Rectal smooth muscle tissue (tissue), 1 donor: ENCODE data around the gene MAP3K10.
"Not testable (repeated sequence)": the region's sequence is repeated elsewhere in the genome, so short reads cannot be mapped to it uniquely, and the experiment has no call there.

Experiments used
- H3K27ac ChIP-seq: one replicate; pipeline ENCODE4 v1.7.0; 2013; ENCODE audit warnings: low read depth, low read length, inconsistent platforms
- H3K27me3 ChIP-seq: one replicate; pipeline ENCODE4 v1.7.0; 2013; ENCODE audit warnings: low read length; ENCODE audit not compliant: control insufficient read depth, insufficient read depth
- H3K36me3 ChIP-seq: one replicate; pipeline ENCODE4 v1.7.0; 2013; ENCODE audit warnings: low read length; ENCODE audit not compliant: control insufficient read depth, insufficient read depth
- H3K4me1 ChIP-seq: one replicate; pipeline ENCODE4 v1.7.0; 2013; ENCODE audit warnings: low read length; ENCODE audit not compliant: control insufficient read depth, insufficient read depth
- H3K4me3 ChIP-seq: one replicate; pipeline ENCODE4 v1.7.0; 2013; ENCODE audit warnings: low read length
- H3K9ac ChIP-seq: one replicate; pipeline ENCODE4 v1.7.0; 2013; ENCODE audit warnings: low read length

The MAP3K10 gene

GRCh38 chr19:40213882-40214570 lies 22.8 kb downstream of the MAP3K10 start:
- H3K9ac ChIP-seq = no peak overlapping the region
- H3K4me1 ChIP-seq = no peaks in the 10 kb centered on the region
- peaks cover 18% of the 10 kb centered on the region for H3K27me3 ChIP-seq

GRCh38 chr19:40214936-40215335 lies 23.7 kb downstream of the MAP3K10 start:
- H3K9ac ChIP-seq = no peak overlapping the region
- peaks cover 2% of the 10 kb centered on the region for H3K36me3 ChIP-seq
- no peak overlapping the region for H3K27ac ChIP-seq
- no peak overlapping the region for H3K4me3 ChIP-seq
- H3K27me3 ChIP-seq = peaks cover 24% of the 10 kb centered on the region
- no peaks in the 10 kb centered on the region for H3K4me1 ChIP-seq

More at GRCh38 chr19:40213882-40214570, 22.8 kb downstream of the MAP3K10 start:
- peaks cover 2% of the 10 kb centered on the region for H3K36me3 ChIP-seq
- H3K27ac ChIP-seq = no peak overlapping the region
- H3K4me3 ChIP-seq = no peak overlapping the region

GRCh38 chr19:40216013-40216776 lies 25.0 kb downstream of the MAP3K10 start:
- peaks cover 24% of the 10 kb centered on the region for H3K27me3 ChIP-seq
- H3K4me3 ChIP-seq = no peak overlapping the region
- no peak overlapping the region for H3K27ac ChIP-seq
- no peak overlapping the region for H3K9ac ChIP-seq
- H3K36me3 ChIP-seq = peaks cover 2% of the 10 kb centered on the region
- no peaks in the 10 kb centered on the region for H3K4me1 ChIP-seq

GRCh38 chr19:40216777-40217026 lies 25.5 kb downstream of the MAP3K10 start:
- H3K9ac ChIP-seq = no peak overlapping the region

GRCh38 chr19:40217027-40217810 lies 26.0 kb downstream of the MAP3K10 start:
- H3K27ac ChIP-seq = no peak overlapping the region
- no peaks in the 10 kb centered on the region for H3K4me1 ChIP-seq
- H3K36me3 ChIP-seq = peaks cover 2% of the 10 kb centered on the region
- no peak overlapping the region for H3K9ac ChIP-seq
- no peak overlapping the region for H3K4me3 ChIP-seq
- peaks cover 24% of the 10 kb centered on the region for H3K27me3 ChIP-seq

More at GRCh38 chr19:40216777-40217026, 25.5 kb downstream of the MAP3K10 start:
- Histone ChIP-seq H3K36me3 (peaks cover 2% of the 10 kb centered on the region), H3K4me3 (no peak overlapping the region), H3K4me1 (no peaks in the 10 kb centered on the region), H3K27ac (no peak overlapping the region), H3K27me3 (peaks cover 24% of the 10 kb centered on the region)

- peaks cover 24% of the 10 kb centered on the region for H3K27me3 ChIP-seq
- H3K4me3 ChIP-seq = no peak within 1 kb of the TSS
- H3K9ac ChIP-seq = no peak within 1 kb of the TSS
- no peaks in the 10 kb centered on the region for H3K36me3 ChIP-seq
- H3K27ac ChIP-seq = no peak within 1 kb of the TSS
- H3K4me1 ChIP-seq = no peaks in the 10 kb centered on the region
Observed at GRCh38 chr19:40217934-40218890, 27.0 kb downstream of the MAP3K10 start, which contains the start of gene TTC9B. TTC9B (minus strand) TSS chr19:40218384; CDS start chr19:40218381, 3 bp downstream.

GRCh38 chr19:40219029-40219428 lies 27.8 kb downstream of the MAP3K10 start:
- H3K4me1 ChIP-seq, H3K4me3 ChIP-seq, H3K36me3 ChIP-seq, H3K9ac ChIP-seq, H3K27ac ChIP-seq: not testable (repeated sequence)
- peaks cover 24% of the 10 kb centered on the region for H3K27me3 ChIP-seq

- H3K27ac ChIP-seq = no peak overlapping the region
- no peak overlapping the region for H3K9ac ChIP-seq
- H3K4me1 ChIP-seq = no peaks in the 10 kb centered on the region
- no peaks in the 10 kb centered on the region for H3K36me3 ChIP-seq
- H3K4me3 ChIP-seq = no peak overlapping the region
- H3K27me3 ChIP-seq = peaks cover 24% of the 10 kb centered on the region
Observed at GRCh38 chr19:40219721-40220276, 28.6 kb downstream of the MAP3K10 start.

GRCh38 chr19:40220674-40221073 lies 29.4 kb downstream of the MAP3K10 start:
- H3K27me3 ChIP-seq = peaks cover 29% of the 10 kb centered on the region

GRCh38 chr19:40221858-40222619 lies 30.8 kb downstream of the MAP3K10 start:
- peaks cover 22% of the 10 kb centered on the region for H3K27me3 ChIP-seq
- no peaks in the 10 kb centered on the region for H3K36me3 ChIP-seq
- no peak overlapping the region for H3K9ac ChIP-seq
- H3K4me1 ChIP-seq = peaks cover 2% of the 10 kb centered on the region
- no peak overlapping the region for H3K4me3 ChIP-seq
- no peak overlapping the region for H3K27ac ChIP-seq

More at GRCh38 chr19:40220674-40221073, 29.4 kb downstream of the MAP3K10 start:
- Histone ChIP-seq H3K9ac (no peak overlapping the region), H3K4me1 (no peaks in the 10 kb centered on the region), H3K27ac (no peak overlapping the region), H3K36me3 (no peaks in the 10 kb centered on the region), H3K4me3 (no peak overlapping the region)
